ENCODE data around the gene FAM81A. TPM values are rescaled to one million over a fixed set of nuclear protein-coding genes. Genes with fewer than 3 reads are reported as not detected.

Gene FAM81A
- polyA plus RNA-seq, 1 donor from 2014 or later = 5.0 TPM

GRCh38 chr15:59457103-59457502, 19.1 kb downstream of the FAM81A start:
- H3K4me2 ChIP-seq (ENCODE audit: low read length) = no peak overlapping the region
- H2AFZ ChIP-seq (ENCODE audit: low read depth, low read length) = no peak overlapping the region
- no peaks in the 10 kb centered on the region for H3F3A ChIP-seq (ENCODE audit: insufficient read depth, low read length, poor library complexity, severe bottlenecking)
- H3K9me3 ChIP-seq (ENCODE audit: low read length) = no peaks in the 10 kb centered on the region
- H3K27me3 ChIP-seq (ENCODE audit: insufficient read depth, low read depth, low read length) = no peaks in the 10 kb centered on the region
- H4K20me1 ChIP-seq (ENCODE audit: insufficient read depth) = no peaks in the 10 kb centered on the region
- no peaks in the 10 kb centered on the region for H3K79me2 ChIP-seq (replicated peaks; ENCODE audit: insufficient read depth, low read length)
- no peak overlapping the region for H3K9ac ChIP-seq (ENCODE audit: low read length)
- TF ChIP-seq CTCF (IDR thresholded peaks at IDR 0.05; ENCODE audit: poor library complexity, severe bottlenecking) = no peak
- no peak for TF ChIP-seq POLR2AphosphoS5 (IDR thresholded peaks at IDR 0.05)
- no peak for TF ChIP-seq EZH2 (IDR thresholded peaks at IDR 0.05; ENCODE audit: borderline replicate concordance, insufficient read depth, low read length, poor library complexity, severe bottlenecking)
- no peak for TF ChIP-seq EP300 (conservative IDR thresholded peaks at IDR 0.05; ENCODE audit: poor library complexity, severe bottlenecking)
- TF ChIP-seq TAF1 (IDR thresholded peaks at IDR 0.05; ENCODE audit: low read depth) = no peak
- no peak for TF ChIP-seq SMC3 (conservative IDR thresholded peaks at IDR 0.05; ENCODE audit: poor library complexity)
- TF ChIP-seq RAD21 (conservative IDR thresholded peaks at IDR 0.05) = no peak
- TF ChIP-seq MXI1 (conservative IDR thresholded peaks at IDR 0.05; ENCODE audit: poor library complexity, severe bottlenecking) = no peak
- TF ChIP-seq REST (IDR thresholded peaks at IDR 0.05; ENCODE audit: borderline replicate concordance) = no peak
- H3K36me3 ChIP-seq (ENCODE audit: insufficient read depth, low read length) = no peaks in the 10 kb centered on the region
- no peak overlapping the region for H3K27ac ChIP-seq (ENCODE audit: low read length)
- H3K4me3 ChIP-seq (ENCODE audit: low read length) = no peak overlapping the region
- no peaks in the 10 kb centered on the region for H3K9me2 ChIP-seq (ENCODE audit: insufficient read depth, low read length)

- no peaks in the 10 kb centered on the region for H3F3A ChIP-seq (ENCODE audit: insufficient read depth, low read length, poor library complexity, severe bottlenecking)
- no peaks in the 10 kb centered on the region for H3K9me2 ChIP-seq (ENCODE audit: insufficient read depth, low read length)
- no peak overlapping the region for H3K27ac ChIP-seq (ENCODE audit: low read length)
- H3K9me3 ChIP-seq (ENCODE audit: low read length) = no peaks in the 10 kb centered on the region
- H3K9ac ChIP-seq (ENCODE audit: low read length) = no peak overlapping the region
- TF ChIP-seq MXI1 (conservative IDR thresholded peaks at IDR 0.05; ENCODE audit: poor library complexity, severe bottlenecking) (no peak), REST (IDR thresholded peaks at IDR 0.05; ENCODE audit: borderline replicate concordance) (no peak)
- H3K79me2 ChIP-seq (replicated peaks; ENCODE audit: insufficient read depth, low read length) = no peaks in the 10 kb centered on the region
- H3K4me2 ChIP-seq (ENCODE audit: low read length) = no peak overlapping the region
- H3K27me3 ChIP-seq (ENCODE audit: insufficient read depth, low read depth, low read length) = no peaks in the 10 kb centered on the region
- no peaks in the 10 kb centered on the region for H3K36me3 ChIP-seq (ENCODE audit: insufficient read depth, low read length)
- H3K4me3 ChIP-seq (ENCODE audit: low read length) = no peak overlapping the region
- no peak overlapping the region for H2AFZ ChIP-seq (ENCODE audit: low read depth, low read length)
- no peaks in the 10 kb centered on the region for H4K20me1 ChIP-seq (ENCODE audit: insufficient read depth)
Observed at GRCh38 chr15:59461521-59461920, 23.5 kb downstream of the FAM81A start.
